ENCODE data around the gene MGAT5.

MGAT5 gene

DNA sequence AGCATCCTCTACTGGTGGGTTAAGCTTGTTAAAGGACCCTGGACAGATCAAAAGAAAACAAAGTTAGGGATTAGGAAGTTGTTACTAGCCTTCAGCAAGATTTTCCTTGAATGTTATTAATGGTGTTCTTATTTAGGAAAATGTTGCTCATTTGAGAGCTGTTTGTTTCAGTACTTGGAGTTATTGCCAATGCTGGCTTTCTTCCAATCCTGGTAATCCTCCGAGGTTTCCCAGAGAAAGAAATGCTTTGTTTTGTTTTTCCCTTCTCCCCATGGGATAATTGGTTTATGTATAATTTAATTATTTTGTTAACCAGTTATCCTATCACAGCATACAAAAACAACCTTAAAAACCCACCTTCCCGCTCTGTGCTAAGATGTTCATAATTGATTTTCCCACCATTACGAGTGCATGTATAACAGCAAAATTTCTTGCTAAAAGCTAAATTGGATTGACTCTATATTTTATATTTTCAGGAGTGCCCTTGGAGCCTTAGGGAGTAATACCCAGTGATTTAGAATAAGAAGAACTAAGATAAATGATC lies 79.8 kb downstream of the MGAT5 start:
- DNase-seq (ENCODE audit: low spot score) = no peak
- ATAC-seq (ENCODE audit: low read depth) = no peak

DNA sequence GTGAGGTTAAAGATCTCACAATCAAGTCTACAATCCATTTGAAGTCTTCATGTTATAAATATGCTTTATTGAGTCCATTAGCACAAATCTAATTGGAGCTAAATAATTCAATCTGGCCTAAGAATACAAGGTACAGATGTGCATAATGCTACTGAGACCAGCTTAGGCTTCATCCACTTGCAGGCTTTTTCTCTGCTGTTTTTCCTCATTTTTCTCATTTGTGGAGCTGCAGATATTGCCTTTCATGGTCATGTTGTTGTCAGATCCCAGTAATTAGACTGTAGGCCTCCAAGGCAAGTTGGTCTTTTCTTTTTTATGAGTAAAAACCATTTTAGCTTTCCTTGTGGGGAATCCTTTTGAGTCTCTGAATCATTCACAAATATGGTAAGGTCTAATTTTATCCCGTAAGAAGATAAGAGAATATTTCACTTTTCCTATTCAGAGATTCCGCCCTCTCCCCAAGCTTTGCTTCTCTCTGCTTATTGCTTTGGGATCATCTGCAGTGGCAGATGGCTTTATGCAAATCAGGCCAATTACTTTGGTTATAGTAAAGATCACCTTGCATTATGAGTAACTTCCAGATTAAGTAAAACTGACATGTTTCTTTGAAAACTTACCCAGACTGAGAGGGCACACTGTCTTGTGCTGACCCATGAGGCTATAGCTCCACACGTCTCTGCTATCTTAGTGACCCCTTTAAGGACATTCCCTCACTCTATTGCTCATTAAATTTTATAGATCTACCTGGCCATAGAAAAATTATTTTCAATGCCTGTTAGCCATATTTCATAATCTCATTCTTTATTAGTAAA lies 80.9 kb downstream of the MGAT5 start:
- TF ChIP-seq, protein P1, sequence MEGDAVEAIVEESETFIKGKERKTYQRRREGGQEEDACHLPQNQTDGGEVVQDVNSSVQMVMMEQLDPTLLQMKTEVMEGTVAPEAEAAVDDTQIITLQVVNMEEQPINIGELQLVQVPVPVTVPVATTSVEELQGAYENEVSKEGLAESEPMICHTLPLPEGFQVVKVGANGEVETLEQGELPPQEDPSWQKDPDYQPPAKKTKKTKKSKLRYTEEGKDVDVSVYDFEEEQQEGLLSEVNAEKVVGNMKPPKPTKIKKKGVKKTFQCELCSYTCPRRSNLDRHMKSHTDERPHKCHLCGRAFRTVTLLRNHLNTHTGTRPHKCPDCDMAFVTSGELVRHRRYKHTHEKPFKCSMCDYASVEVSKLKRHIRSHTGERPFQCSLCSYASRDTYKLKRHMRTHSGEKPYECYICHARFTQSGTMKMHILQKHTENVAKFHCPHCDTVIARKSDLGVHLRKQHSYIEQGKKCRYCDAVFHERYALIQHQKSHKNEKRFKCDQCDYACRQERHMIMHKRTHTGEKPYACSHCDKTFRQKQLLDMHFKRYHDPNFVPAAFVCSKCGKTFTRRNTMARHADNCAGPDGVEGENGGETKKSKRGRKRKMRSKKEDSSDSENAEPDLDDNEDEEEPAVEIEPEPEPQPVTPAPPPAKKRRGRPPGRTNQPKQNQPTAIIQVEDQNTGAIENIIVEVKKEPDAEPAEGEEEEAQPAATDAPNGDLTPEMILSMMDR (IDR thresholded peaks at IDR 0.05; ENCODE audit: poor library complexity, severe bottlenecking) = no peak
- no peaks in the 10 kb centered on the region; the same call in 1 of the 2 replicates for H3K36me3 ChIP-seq (ENCODE audit: low read depth)
- no peaks in the 10 kb centered on the region for H3K4me1 ChIP-seq (ENCODE audit: insufficient read depth, poor library complexity, severe bottlenecking)
- no peaks in the 10 kb centered on the region for H3K27me3 ChIP-seq (ENCODE audit: insufficient read depth, poor library complexity, severe bottlenecking)
- no peaks in the 10 kb centered on the region for H3K9me3 ChIP-seq (ENCODE audit: severe bottlenecking)
- ATAC-seq (ENCODE audit: low read depth) = no peak
- no peak for DNase-seq (ENCODE audit: low spot score)
- no peak overlapping the region for H3K27ac ChIP-seq (ENCODE audit: poor library complexity, severe bottlenecking)
- H3K4me3 ChIP-seq (ENCODE audit: severe bottlenecking) = no peak overlapping the region

More for the DNA sequence above, 79.8 kb downstream of the MGAT5 start:
- H3K27me3 ChIP-seq (ENCODE audit: insufficient read depth, poor library complexity, severe bottlenecking) = no peaks in the 10 kb centered on the region
- no peaks in the 10 kb centered on the region for H3K36me3 ChIP-seq (ENCODE audit: low read depth)
- TF ChIP-seq, protein P1 (IDR thresholded peaks at IDR 0.05; ENCODE audit: poor library complexity, severe bottlenecking) = no peak
- H3K4me1 ChIP-seq (ENCODE audit: insufficient read depth, poor library complexity, severe bottlenecking) = no peaks in the 10 kb centered on the region
- no peak overlapping the region for H3K27ac ChIP-seq (ENCODE audit: poor library complexity, severe bottlenecking)
- H3K4me3 ChIP-seq (ENCODE audit: severe bottlenecking) = no peak overlapping the region
- H3K9me3 ChIP-seq (ENCODE audit: severe bottlenecking) = no peaks in the 10 kb centered on the region

DNA sequence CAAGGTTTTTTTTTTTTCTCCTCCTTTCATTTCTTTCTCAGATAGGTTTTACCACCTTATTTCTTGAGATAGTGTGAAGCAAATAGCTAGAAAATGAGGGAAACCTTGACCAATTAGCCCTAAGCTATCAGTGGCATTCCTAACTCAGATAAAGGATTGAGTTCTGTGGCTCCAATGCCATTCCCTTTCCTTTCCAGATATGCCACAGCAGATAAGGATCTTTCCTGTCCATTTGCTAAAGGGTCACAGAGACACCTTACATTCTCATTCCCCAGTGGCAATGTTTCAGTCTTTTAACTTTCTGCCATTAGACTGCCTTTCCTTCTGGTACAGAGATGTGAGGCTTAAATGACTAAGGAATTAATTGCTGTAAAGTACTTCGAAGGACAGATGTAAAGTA lies 81.7 kb downstream of the MGAT5 start:
- Histone ChIP-seq H3K27me3 (ENCODE audit: insufficient read depth, poor library complexity, severe bottlenecking) (no peaks in the 10 kb centered on the region), H3K4me3 (ENCODE audit: severe bottlenecking) (no peak overlapping the region), H3K27ac (ENCODE audit: poor library complexity, severe bottlenecking) (no peak overlapping the region), H3K4me1 (ENCODE audit: insufficient read depth, poor library complexity, severe bottlenecking) (no peaks in the 10 kb centered on the region), H3K36me3 (ENCODE audit: low read depth) (no peaks in the 10 kb centered on the region; the same call in 1 of the 2 replicates), H3K9me3 (ENCODE audit: severe bottlenecking) (no peaks in the 10 kb centered on the region)
- TF ChIP-seq, protein P1 (IDR thresholded peaks at IDR 0.05; ENCODE audit: poor library complexity, severe bottlenecking) = no peak
- no peak for ATAC-seq (ENCODE audit: low read depth)
- DNase-seq (ENCODE audit: low spot score) = no peak

DNA sequence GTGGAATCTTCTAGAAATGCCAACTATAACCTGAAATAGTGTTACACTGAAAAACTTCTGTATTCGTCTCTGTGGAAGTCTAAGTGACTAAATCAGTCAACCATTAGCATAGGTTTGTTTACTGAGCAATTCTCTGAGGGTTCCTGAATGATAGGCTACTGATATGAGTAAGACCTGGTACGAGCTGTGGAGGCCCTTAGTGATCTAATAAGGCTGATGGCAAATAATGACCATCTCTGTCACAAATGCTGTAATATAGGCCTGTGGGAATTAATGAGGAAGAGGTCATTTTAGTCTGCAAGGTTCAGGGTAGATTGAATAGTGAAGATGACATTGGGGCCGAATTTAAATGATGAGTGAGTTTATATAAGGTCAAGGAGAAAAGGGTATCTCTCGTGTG lies 82.5 kb downstream of the MGAT5 start:
- DNase-seq (ENCODE audit: low spot score) = no peak
- TF ChIP-seq, protein P1 (IDR thresholded peaks at IDR 0.05; ENCODE audit: poor library complexity, severe bottlenecking) = no peak
- Histone ChIP-seq H3K4me3 (ENCODE audit: severe bottlenecking) (no peak overlapping the region), H3K9me3 (ENCODE audit: severe bottlenecking) (no peaks in the 10 kb centered on the region), H3K36me3 (ENCODE audit: low read depth) (peaks cover under 1% of the 10 kb centered on the region), H3K27me3 (ENCODE audit: insufficient read depth, poor library complexity, severe bottlenecking) (no peaks in the 10 kb centered on the region), H3K4me1 (ENCODE audit: insufficient read depth, poor library complexity, severe bottlenecking) (no peaks in the 10 kb centered on the region), H3K27ac (ENCODE audit: poor library complexity, severe bottlenecking) (no peak overlapping the region)
- no peak for ATAC-seq (ENCODE audit: low read depth)

DNA sequence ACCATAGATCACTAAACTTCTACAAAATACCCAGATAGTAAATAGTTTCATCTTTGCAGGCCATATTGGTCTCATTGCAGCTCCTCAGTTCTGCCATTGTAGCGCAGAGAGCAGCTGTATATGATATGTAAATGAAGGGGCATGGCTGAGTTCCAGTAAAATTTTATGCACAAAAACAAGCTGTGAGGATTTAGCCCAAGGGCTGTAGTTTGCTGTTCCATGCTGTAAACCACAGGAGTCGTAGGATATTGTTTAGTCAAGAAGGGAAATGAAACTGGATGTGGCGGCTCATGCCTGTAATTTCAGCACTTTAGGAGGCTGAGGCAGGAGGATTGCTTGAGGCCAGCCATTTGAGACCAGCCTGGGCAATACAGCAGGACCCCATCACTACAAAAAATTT lies 83.0 kb downstream of the MGAT5 start:
- Histone ChIP-seq H3K4me1 (ENCODE audit: insufficient read depth, poor library complexity, severe bottlenecking) (no peaks in the 10 kb centered on the region), H3K36me3 (ENCODE audit: low read depth) (peaks cover 3% of the 10 kb centered on the region), H3K27me3 (ENCODE audit: insufficient read depth, poor library complexity, severe bottlenecking) (no peaks in the 10 kb centered on the region), H3K9me3 (ENCODE audit: severe bottlenecking) (no peaks in the 10 kb centered on the region), H3K4me3 (ENCODE audit: severe bottlenecking) (no peak overlapping the region), H3K27ac (ENCODE audit: poor library complexity, severe bottlenecking) (no peak overlapping the region)
- no peak for DNase-seq (ENCODE audit: low spot score)
- ATAC-seq (ENCODE audit: low read depth) = no peak
- TF ChIP-seq, protein P1 (IDR thresholded peaks at IDR 0.05; ENCODE audit: poor library complexity, severe bottlenecking) = no peak
